ENCODE measurements around the gene RBM4. TPM values are rescaled to one million over a fixed set of nuclear protein-coding genes. Genes with fewer than 3 reads are reported as not detected.

RBM4 gene
- total and polyA plus RNA-seq, 2 donors from 2014 or later: 125 to 168 TPM

GRCh38 chr11:66674964-66675602 is 36.6 kb downstream of the RBM4 start:
- no peak for FAIRE-seq
- peaks cover 3 to 18% (median 15%) of the 10 kb centered on the region in 3 donors for H3K4me1 ChIP-seq (ENCODE audit: control insufficient read depth in 2 of 3, insufficient read depth in 2 of 3, low read depth in 1 of 3, low read length in 3 of 3)

GRCh38 chr11:66676282-66676919 is 37.9 kb downstream of the RBM4 start:
- Histone ChIP-seq H3K4me1 (ENCODE audit: control insufficient read depth in 2 of 3, insufficient read depth in 2 of 3, low read depth in 1 of 3, low read length in 3 of 3) (peaks cover 3 to 18% (median 15%) of the 10 kb centered on the region in 3 donors), H3K9ac (ENCODE audit: low read length in 3 of 3) (peak overlapping the region in 1 of 3 donors; percentile 7), H3K27me3 (ENCODE audit: control insufficient read depth, insufficient read depth, low read length) (no peaks in the 10 kb centered on the region), H3K9me3 (ENCODE audit: control insufficient read depth in 2 of 3, insufficient read depth in 1 of 3, low read length in 3 of 3) (no peaks in the 10 kb centered on the region), H3K27ac (ENCODE audit: low read depth in 2 of 2, low read length in 2 of 2) (no peak overlapping the region), H3K4me3 (ENCODE audit: low read length in 3 of 3) (peak overlapping the region; percentile 81 to 98 (median 90)), H3K36me3 (ENCODE audit: control insufficient read depth in 2 of 3, insufficient read depth in 3 of 3, low read length in 3 of 3) (peaks cover 0 to 2% (median 0%) of the 10 kb centered on the region in 3 donors)
- no peak for TF ChIP-seq CTCF (IDR thresholded peaks at IDR 0.05; ENCODE audit: borderline replicate concordance, extremely low read depth, insufficient read depth)
- intact Hi-C loops (cut with DNase I): no loop called here
- DNase-seq (no peak), FAIRE-seq (no peak)

More at GRCh38 chr11:66674964-66675602, 36.6 kb downstream of the RBM4 start:
- no peak for DNase-seq
- Histone ChIP-seq H3K9me3 (ENCODE audit: control insufficient read depth in 2 of 3, insufficient read depth in 1 of 3, low read length in 3 of 3) (no peaks in the 10 kb centered on the region), H3K4me3 (ENCODE audit: low read length in 3 of 3) (peak overlapping the region in 1 of 3 donors; percentile 7), H3K27me3 (ENCODE audit: control insufficient read depth, insufficient read depth, low read length) (no peaks in the 10 kb centered on the region), H3K9ac (ENCODE audit: low read length in 3 of 3) (no peak overlapping the region), H3K36me3 (ENCODE audit: control insufficient read depth in 2 of 3, insufficient read depth in 3 of 3, low read length in 3 of 3) (peaks cover 0 to 4% (median 2%) of the 10 kb centered on the region in 3 donors), H3K27ac (ENCODE audit: low read depth in 2 of 2, low read length in 2 of 2) (no peak overlapping the region)
- no peak for TF ChIP-seq CTCF (IDR thresholded peaks at IDR 0.05; ENCODE audit: borderline replicate concordance, extremely low read depth, insufficient read depth)
- intact Hi-C loops (cut with DNase I): no loop called here

- no peak for TF ChIP-seq CTCF (IDR thresholded peaks at IDR 0.05; ENCODE audit: borderline replicate concordance, extremely low read depth, insufficient read depth)
- H3K9me3 ChIP-seq (ENCODE audit: control insufficient read depth in 2 of 3, insufficient read depth in 1 of 3, low read length in 3 of 3): no peaks in the 10 kb centered on the region
- DNase-seq (no peak), FAIRE-seq (no peak)
- H3K27ac ChIP-seq (ENCODE audit: low read depth in 2 of 2, low read length in 2 of 2): peak overlapping the region; percentile 90 to 96
- peaks cover 3 to 18% (median 15%) of the 10 kb centered on the region in 3 donors for H3K4me1 ChIP-seq (ENCODE audit: control insufficient read depth in 2 of 3, insufficient read depth in 2 of 3, low read depth in 1 of 3, low read length in 3 of 3)
- H3K4me3 ChIP-seq (ENCODE audit: low read length in 3 of 3): peak overlapping the region; percentile 81 to 98 (median 90)
- peak overlapping the region; percentile 47 to 92 (median 71) for H3K9ac ChIP-seq (ENCODE audit: low read length in 3 of 3)
- intact Hi-C loops (cut with DNase I): no loop called here
- peaks cover 0 to 2% (median 0%) of the 10 kb centered on the region in 3 donors for H3K36me3 ChIP-seq (ENCODE audit: control insufficient read depth in 2 of 3, insufficient read depth in 3 of 3, low read length in 3 of 3)
- H3K27me3 ChIP-seq (ENCODE audit: control insufficient read depth, insufficient read depth, low read length): no peaks in the 10 kb centered on the region
Measured at GRCh38 chr11:66676931-66677598, 38.6 kb downstream of the RBM4 start.

All from kidney (tissue), 14 donors.